ENCODE results near the gene ZNF500.

ZNF500 gene

DNA sequence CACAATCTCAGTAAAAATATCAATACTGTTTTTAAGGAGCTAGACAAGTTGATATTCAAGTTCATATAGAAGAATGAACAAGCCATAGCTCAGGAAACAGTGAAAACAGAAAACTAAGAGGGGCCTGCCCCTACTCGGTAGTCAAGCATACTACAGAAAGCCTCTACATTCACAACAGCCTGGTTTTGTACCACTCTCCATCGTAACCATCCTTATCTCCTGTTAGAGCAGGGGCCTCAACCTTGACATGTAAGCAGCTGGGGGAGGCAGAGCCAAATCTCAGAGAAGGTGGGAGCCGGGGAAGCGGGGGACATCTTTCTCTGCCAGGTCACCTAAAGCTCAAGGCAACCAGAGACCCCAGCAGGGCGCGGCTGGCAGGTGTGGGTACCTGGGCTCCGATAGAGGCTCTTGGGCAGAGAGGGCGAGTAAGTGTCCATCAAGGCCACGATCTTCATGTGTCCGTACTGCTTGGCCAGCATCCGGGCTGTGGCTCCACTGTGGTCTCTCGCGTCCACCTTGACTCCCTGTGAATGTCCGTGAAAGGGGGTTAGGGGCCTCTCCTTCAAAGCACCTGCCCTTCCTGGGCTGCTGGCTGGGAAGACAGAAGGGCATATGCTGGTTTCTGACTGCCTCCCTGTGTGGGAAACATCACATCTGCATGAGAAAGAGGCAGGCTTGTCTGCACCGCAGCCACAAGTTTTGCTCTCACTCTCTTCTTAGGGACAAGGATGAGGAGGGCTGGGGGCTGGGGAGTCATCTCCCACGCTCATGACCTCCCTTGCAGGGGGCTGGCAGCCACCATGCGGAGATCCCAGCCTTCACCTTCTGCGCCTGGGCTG lies 53.1 kb downstream of the ZNF500 start:
- in situ Hi-C loops (cut with MboI; ENCODE audit: low sequenced_read_pairs), result no loop called here

DNA sequence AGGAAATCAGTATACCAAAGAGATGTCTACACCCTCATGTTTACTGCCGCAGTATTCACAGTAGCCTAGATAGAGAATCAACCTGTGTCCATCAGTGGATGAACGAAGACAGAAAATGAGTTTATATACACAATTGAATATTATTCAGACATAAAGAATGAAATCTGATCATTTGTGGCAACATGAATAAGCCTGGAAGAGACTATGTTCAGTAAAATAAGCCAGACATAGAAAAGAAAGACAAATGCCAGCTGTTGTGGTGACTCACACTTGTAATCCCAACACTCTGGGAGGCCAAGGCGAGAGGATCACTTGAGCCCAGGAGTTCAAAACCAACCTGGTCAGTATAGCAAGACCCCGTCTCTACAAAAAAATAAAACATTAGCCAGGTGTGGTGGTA lies 57.5 kb downstream of the ZNF500 start:
- in situ Hi-C loops (cut with MboI; ENCODE audit: low sequenced_read_pairs), result no loop called here

- in situ Hi-C loops (cut with MboI; ENCODE audit: low sequenced_read_pairs), result no loop called here
Observed at GRCh38 chr16:4706871-4707270, 60.1 kb downstream of the ZNF500 start.

GRCh38 chr16:4704913-4705312 lies 62.0 kb downstream of the ZNF500 start:
- in situ Hi-C loops (cut with MboI; ENCODE audit: low sequenced_read_pairs), result no loop called here

DNA sequence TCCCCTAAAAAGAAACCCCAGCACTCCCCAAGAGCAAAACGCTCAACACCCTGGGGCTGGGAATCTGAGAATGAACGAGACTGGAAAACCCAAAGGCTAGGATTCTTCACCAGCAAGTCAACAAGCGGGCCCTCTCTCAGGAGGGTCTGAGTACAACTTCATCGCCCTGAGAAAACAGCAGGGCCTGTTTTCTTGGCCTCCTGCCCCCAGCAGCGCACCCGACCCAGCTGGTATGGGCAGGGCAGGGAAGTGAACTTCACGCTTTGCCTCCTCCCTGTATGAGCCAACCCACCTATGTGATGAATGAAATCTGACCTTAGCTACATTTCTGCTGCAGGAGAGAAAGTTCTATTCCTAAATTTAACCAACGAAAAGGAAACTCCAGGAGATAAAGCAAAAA lies 62.5 kb downstream of the ZNF500 start:
- in situ Hi-C loops (cut with MboI; ENCODE audit: low sequenced_read_pairs), result no loop called here

DNA sequence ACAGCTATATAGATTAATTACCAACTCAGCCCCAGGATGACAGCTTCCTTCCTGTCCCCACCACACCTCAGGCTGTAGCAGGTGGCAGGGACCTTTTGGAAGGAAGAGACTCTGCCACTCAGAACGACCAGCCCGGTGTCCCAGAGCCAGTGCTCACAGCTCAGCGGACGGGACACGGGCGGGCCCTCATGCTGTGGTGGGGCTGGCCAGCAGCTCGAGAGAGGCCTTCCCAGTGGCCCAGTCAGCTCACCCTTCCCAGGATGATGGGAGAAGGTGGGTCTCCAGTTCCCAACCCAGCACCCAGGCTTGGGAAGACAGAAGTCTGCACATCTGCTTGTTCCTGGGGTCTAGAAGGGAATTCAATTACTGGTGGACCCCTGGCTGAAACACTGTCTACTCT lies 63.1 kb downstream of the ZNF500 start:
- in situ Hi-C loops (cut with MboI; ENCODE audit: low sequenced_read_pairs), result no loop called here

DNA sequence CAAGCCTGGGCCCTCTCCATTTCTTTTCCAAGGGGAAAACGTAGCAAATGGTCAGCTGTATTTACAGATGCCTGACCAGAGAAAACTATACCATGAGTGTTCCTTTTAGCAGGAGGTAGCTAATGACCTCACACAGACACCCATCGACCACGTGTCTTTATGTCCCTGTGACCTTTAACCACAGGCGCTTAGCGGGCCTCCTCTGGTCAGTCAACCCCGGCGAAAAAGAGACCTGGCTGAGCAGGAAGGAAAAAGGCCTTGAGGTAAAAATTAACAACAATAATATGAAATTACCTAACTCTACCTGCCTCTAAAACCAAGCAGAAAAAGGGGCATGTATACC lies 64.5 kb downstream of the ZNF500 start:
- in situ Hi-C loops (cut with MboI; ENCODE audit: low sequenced_read_pairs), result no loop called here

- in situ Hi-C loops (cut with MboI; ENCODE audit: low sequenced_read_pairs), result no loop called here
Observed at GRCh38 chr16:4701791-4702465, 65.0 kb downstream of the ZNF500 start.

- in situ Hi-C loops (cut with MboI; ENCODE audit: low sequenced_read_pairs), result no loop called here
Observed at GRCh38 chr16:4700997-4701743, 65.8 kb downstream of the ZNF500 start.

DNA sequence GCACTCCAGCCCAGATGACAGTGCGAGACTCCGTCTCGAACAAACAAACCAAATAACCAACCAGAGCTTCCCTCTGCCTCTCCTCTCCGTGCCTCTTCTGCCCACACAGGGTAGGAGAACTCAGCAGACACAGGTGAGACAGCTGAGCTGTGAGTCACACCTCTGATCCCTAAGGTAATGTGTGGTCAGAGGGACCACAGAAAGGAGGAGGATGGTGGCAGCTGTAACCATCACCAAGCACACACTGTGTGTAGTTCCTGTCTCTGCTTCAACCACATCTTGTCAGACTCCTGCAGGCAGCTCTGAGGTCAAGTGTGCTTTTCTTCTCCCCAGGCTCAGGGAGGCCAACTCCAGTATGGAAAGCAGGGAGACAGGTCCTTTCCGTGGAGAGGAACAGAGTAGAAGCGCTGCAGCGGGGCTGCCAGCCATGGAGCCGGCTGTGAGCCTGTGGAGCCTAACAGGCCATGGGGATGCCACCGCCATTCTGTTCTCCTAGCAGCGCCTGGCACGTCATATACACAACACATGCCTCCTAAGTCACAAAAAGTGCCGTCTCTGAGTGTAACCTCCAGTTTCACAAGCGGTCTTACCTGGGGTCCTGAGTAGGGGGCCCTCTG lies 66.5 kb downstream of the ZNF500 start:
- in situ Hi-C loops (cut with MboI; ENCODE audit: low sequenced_read_pairs), result no loop called here

GRCh38 chr16:4699046-4699556 lies 67.9 kb downstream of the ZNF500 start:
- in situ Hi-C loops (cut with MboI; ENCODE audit: low sequenced_read_pairs), result no loop called here

DNA sequence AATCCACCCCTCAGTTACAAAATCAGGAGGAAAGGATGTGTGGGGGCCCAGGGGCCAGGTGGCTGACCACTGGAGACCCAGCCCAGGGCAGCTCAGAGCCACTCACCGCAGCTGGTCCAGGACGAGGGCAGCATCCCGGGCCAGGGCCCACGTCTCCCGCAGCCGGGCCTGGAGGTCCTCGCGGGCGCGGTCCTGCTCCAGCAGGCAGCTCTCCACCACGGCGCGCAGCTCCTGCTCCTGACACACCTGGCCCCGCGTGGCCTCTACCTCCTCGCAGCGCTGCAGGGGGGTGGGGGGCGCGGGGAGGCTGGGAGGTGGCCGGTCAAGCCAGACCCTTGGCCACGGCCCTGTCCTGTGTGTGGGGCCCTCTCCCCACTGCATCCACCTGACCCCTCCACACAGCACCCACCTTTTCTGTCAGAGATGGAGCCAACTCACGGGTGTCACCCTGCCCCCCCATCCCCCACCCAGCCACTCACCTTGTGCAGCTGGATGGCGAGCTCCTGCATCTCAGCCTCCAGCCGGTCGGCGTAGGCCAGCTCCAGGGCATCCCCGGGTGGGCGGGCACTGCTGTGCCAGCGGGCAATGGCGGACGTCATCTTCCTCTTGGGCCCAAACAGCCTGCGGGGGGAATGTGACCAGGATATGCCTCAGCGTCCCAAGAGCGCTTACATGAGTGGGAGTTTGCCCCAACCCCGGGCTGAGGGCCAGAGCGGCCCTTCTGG lies 68.5 kb downstream of the ZNF500 start:
- in situ Hi-C loops (cut with MboI; ENCODE audit: low sequenced_read_pairs), result no loop called here

All from HL-60/S4 treated with retinoic acid at 250 ng/mL for 4 days and 3 days (cell line).